ENCODE results near the gene UQCRFS1.

Gene UQCRFS1

GRCh38 chr19:29155683-29156082 is 57.3 kb downstream of the UQCRFS1 start:
- no peak for DNase-seq (ENCODE audit: low read depth in 2 of 2)

Measured in stimulated activated CD4-positive, alpha-beta T cell treated with anti-CD3 and anti-CD28 coated beads, Interleukin-4, amount 100 ng/mL, for 48 hours (primary cell).